Astrocyte (in vitro differentiated cells and primary cell): Measurements from ENCODE around the gene PRR5L.

Experiments used
- CTCF ChIP-seq: IDR thresholded peaks from 2 replicates; pipeline ENCODE4 v1.5.1; 2011; ENCODE audit warnings: low read depth, mild to moderate bottlenecking, inconsistent platforms, low read length, moderate library complexity; ENCODE audit not compliant: insufficient read depth
- EZH2 ChIP-seq: IDR thresholded peaks from 2 replicates; pipeline ENCODE4 v1.6.1; 2012; ENCODE audit warnings: mild to moderate bottlenecking, low read length, inconsistent platforms; ENCODE audit not compliant: insufficient read depth

DNA sequence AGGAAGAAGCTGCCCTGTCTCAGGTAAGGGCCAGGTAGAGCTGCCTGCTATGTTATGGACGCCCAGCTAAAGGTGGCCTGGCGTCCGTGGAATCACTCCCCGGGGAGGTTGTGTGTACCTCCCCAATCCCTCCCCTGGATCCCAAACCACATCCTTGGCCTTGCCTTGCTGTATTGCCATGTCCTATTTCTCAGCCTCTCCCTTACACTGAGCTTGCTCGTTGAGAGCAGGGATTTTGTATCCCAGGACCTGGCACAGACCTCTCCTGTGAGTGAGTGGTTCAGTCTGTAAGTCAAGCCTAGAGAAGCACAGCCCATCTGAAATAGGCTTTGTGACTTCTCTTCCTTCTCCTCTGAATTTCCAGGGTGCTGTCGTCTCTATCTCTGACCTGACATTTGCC lies 160.1 kb downstream of the PRR5L start:
- TF ChIP-seq EZH2 (no peak), CTCF (no peak)
